GM12892 (cell line): Measurements from ENCODE around the gene DAAM1.

Experiments
- POLR2A ChIP-seq: IDR thresholded peaks from 2 replicates; pipeline ENCODE4 v1.6.1; 2011; ENCODE audit warnings: low read depth, low read length, control low read depth
- POLR2AphosphoS5 ChIP-seq: IDR thresholded peaks from 2 replicates; pipeline ENCODE4 v1.6.1; 2011; ENCODE audit warnings: low read depth, low read length, control low read depth
- TAF1 ChIP-seq: IDR thresholded peaks from 2 replicates; pipeline ENCODE4 v1.6.1; 2011; ENCODE audit warnings: low read depth, mild to moderate bottlenecking, control low read depth, low read length, borderline replicate concordance

DNA sequence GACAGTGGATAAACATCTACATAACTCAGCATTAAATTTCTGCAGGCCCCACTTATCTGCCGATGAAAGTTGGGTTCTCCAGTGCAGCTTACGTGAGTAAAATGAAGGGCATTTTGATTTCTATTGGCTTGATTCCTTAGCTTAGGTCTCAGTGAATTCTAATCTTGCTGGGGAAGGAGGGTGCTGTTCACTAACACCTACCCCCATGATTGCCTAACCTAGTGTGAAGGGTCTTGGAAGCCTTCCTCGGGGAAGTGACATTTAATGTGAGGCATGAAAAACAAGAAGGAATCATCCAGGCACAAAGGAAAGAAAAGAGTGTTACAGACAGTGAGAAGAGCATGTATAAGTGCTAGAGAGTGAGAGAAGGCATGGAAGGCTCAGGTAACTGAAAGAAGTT is 81.0 kb downstream of the DAAM1 start:
- TF ChIP-seq POLR2A (no peak), POLR2AphosphoS5 (no peak), TAF1 (no peak)
